ENCODE measurements around the gene CFTR. TPM values are rescaled to one million over a fixed set of nuclear protein-coding genes. Genes with fewer than 3 reads are reported as not detected.

CFTR gene
- total and polyA plus RNA-seq, 9 of the 15 experiments (the other 6 are each of a cell fraction or from before 2014, with no cell fraction given) = 0.20 TPM; not detected in 8

GRCh38 chr7:117652943-117653680 lies 173.3 kb downstream of the CFTR start:
- Histone ChIP-seq H3K4me2 (ENCODE audit: insufficient read depth, low read length) (no peak overlapping the region), H3K79me2 (ENCODE audit: control insufficient read depth, insufficient read depth, low read length) (no peaks in the 10 kb centered on the region), H3K27ac (ENCODE audit: extremely low read depth, low read depth, low read length) (no peak overlapping the region), H3K4me3 (no peak overlapping the region), H4K20me1 (replicated peaks; ENCODE audit: control insufficient read depth, insufficient read depth, low read length) (no peaks in the 10 kb centered on the region), H3K27me3 (ENCODE audit: control insufficient read depth in 2 of 2, insufficient read depth in 2 of 2, low read length in 2 of 2) (no peaks in the 10 kb centered on the region), H3K9me1 (ENCODE audit: control insufficient read depth, insufficient read depth, low read length) (no peaks in the 10 kb centered on the region), H3K36me3 (ENCODE audit: control insufficient read depth, insufficient read depth, low read length) (no peaks in the 10 kb centered on the region), H2AFZ (ENCODE audit: low read depth, low read length) (no peak overlapping the region), H3K4me1 (replicated peaks in 1 of 2; ENCODE audit: control insufficient read depth in 2 of 2, insufficient read depth in 2 of 2, low read length in 2 of 2) (no peaks in the 10 kb centered on the region), H3K9ac (ENCODE audit: insufficient read depth in 1 of 2, low read depth in 2 of 2, low read length in 2 of 2) (no peak overlapping the region), H3K9me3 (replicated peaks; ENCODE audit: control insufficient read depth, insufficient read depth, low read depth, low read length) (no peaks in the 10 kb centered on the region)
- in situ Hi-C loops (cut with MboI) = no loop called here
- FAIRE-seq = peak; percentile 61
- no peak for DNase-seq (ENCODE audit: extremely low read depth in 1 of 4, low spot score in 3 of 4)
- intact Hi-C loops (cut with micrococcal nuclease) = no loop called here
- no peak for ATAC-seq
- POLR2A ChIA-PET = no interaction called here
- no TSS peak for BruUV-seq (replicated peaks)
- CTCF ChIA-PET (ENCODE audit: low intra/inter-chr PET ratio) = no interaction called here
- 0% methylated on average over 4 of the region's 4 CpGs for WGBS (ENCODE audit: insufficient coverage, low coverage, missing lambda C conversion rate)
- TF ChIP-seq PHF8 (IDR thresholded peaks at IDR 0.05; ENCODE audit: borderline replicate concordance, low read length) = no peak
- no peak for TF ChIP-seq FOS (IDR thresholded peaks at IDR 0.05; ENCODE audit: extremely low read depth, insufficient read length)
- TF ChIP-seq BCL6 (CRISPR knock-in tag; IDR thresholded peaks at IDR 0.05) = no peak
- TF ChIP-seq TCF15 (CRISPR knock-in tag; IDR thresholded peaks at IDR 0.05) = no peak
- TF ChIP-seq E2F8 (IDR thresholded peaks at IDR 0.05; ENCODE audit: low read depth, partially characterized antibody) = no peak
- no peak for TF ChIP-seq LARP7 (IDR thresholded peaks at IDR 0.05)
- no peak for TF ChIP-seq MXD1 (CRISPR knock-in tag; IDR thresholded peaks at IDR 0.05; ENCODE audit: borderline replicate concordance, poor library complexity, severe bottlenecking)
- TF ChIP-seq RBM22 (IDR thresholded peaks at IDR 0.05; ENCODE audit: low read depth, low read length, poor library complexity, severe bottlenecking) = no peak
- no peak for TF ChIP-seq HIVEP1 (CRISPR knock-in tag; IDR thresholded peaks at IDR 0.05)
- no peak for TF ChIP-seq TARDBP (IDR thresholded peaks at IDR 0.05)
- TF ChIP-seq NFATC3 (IDR thresholded peaks at IDR 0.05) = no peak
- no peak for TF ChIP-seq TBL1XR1 (IDR thresholded peaks at IDR 0.05; ENCODE audit: low read length in 2 of 2)
- TF ChIP-seq CTCF (IDR thresholded peaks at IDR 0.05 in 2 of 3, conservative IDR thresholded peaks at IDR 0.05 in 1 of 3; ENCODE audit: insufficient read depth in 2 of 3, low read depth in 1 of 3, low read length in 3 of 3) = no peak
- no peak for TF ChIP-seq ZNF668 (CRISPR knock-in tag; IDR thresholded peaks at IDR 0.05)
- TF ChIP-seq CEBPG (CRISPR knock-in tag; IDR thresholded peaks at IDR 0.05) = no peak
- no peak for TF ChIP-seq CEBPG (tag; conservative IDR thresholded peaks at IDR 0.05 in 1 of 2, IDR thresholded peaks at IDR 0.05 in 1 of 2)
- TF ChIP-seq MTA2 (IDR thresholded peaks at IDR 0.05; ENCODE audit: low read depth) = no peak
- no peak for TF ChIP-seq CBFA2T2 (conservative IDR thresholded peaks at IDR 0.05)
